ENCODE measurements around the gene BCL2L1.

BCL2L1 gene

DNA sequence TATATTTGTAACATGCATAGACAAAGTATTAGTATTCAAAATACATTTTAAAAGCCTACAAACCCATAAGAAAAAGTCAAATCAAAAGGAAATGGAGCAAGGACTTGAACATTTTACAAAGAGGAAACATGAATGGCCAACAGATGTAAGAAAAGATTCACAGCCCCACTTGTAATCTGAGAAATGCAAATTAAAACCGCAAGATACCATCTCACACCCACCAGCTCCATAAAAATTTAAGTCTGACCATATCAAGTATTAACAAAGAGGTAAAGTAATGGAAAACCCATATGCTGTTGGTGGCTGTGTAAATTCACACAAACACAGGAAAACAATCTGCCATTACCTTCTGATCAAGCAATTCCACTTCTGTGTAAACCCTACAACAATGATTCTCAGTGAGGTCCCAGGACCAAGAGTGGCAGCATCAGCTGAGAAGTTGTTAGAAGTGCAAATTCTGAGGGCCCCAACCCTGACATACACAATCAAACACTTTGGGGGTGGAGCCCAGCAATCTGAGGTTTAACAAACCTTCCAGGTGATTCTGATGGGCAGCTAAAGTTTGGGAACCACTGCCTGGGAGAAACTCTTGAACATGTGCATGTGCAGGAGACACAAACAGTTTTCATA is 30.9 kb downstream of the BCL2L1 start:
- no peak for DNase-seq

- DNase-seq, result no peak
Measured at GRCh38 chr20:31690124-31690666, 32.5 kb downstream of the BCL2L1 start.

GRCh38 chr20:31689141-31689540 is 33.5 kb downstream of the BCL2L1 start:
- DNase-seq, result no peak

GRCh38 chr20:31687777-31688176 is 34.9 kb downstream of the BCL2L1 start:
- DNase-seq, result no peak

GRCh38 chr20:31685853-31686643 is 36.6 kb downstream of the BCL2L1 start:
- DNase-seq, result no peak

- DNase-seq, result no peak
Measured at GRCh38 chr20:31684153-31685015, 38.3 kb downstream of the BCL2L1 start.

DNA sequence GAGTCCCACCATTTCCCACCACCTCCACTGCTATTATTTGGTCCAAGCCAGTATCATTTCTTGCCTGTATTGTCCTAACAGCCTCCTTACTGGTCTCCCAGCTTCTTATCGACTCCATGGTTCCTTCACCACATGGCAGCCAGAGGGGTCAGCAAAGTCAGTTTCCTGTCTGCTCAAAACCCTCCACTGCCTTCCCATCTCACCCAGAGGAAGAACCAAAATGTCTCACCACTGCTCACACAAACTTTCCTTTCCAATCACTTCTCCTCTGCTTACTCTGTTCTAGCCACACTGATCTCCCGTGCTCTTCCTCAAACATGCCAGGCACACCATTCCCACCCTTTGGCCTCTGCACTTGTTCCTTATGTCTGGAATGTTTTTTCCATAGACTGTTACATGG is 39.7 kb downstream of the BCL2L1 start:
- no peak for DNase-seq

DNA sequence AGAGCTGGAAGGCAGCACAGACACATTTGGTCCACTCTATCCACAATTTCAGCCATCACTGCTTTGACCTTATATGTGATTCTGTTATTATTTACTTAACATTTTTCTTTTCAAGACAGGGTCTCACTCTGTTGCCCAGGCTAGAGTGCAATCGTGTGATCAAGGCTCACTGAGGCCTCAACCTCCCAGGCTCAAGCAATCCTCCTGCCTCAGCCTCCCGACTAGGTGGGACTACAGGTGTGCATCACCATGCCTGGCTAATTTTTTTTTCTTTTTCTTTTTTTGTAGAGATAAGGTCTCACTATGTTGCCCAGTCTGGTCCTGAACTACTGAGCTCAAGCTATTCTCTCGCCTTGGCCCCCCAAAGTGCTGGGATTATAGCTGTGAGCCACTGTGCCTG is 40.3 kb downstream of the BCL2L1 start:
- DNase-seq, result no peak

- no peak for DNase-seq
Measured at GRCh38 chr20:31681769-31682168, 40.9 kb downstream of the BCL2L1 start.

- DNase-seq, result no peak
Measured at GRCh38 chr20:31681128-31681727, 41.4 kb downstream of the BCL2L1 start.

DNA sequence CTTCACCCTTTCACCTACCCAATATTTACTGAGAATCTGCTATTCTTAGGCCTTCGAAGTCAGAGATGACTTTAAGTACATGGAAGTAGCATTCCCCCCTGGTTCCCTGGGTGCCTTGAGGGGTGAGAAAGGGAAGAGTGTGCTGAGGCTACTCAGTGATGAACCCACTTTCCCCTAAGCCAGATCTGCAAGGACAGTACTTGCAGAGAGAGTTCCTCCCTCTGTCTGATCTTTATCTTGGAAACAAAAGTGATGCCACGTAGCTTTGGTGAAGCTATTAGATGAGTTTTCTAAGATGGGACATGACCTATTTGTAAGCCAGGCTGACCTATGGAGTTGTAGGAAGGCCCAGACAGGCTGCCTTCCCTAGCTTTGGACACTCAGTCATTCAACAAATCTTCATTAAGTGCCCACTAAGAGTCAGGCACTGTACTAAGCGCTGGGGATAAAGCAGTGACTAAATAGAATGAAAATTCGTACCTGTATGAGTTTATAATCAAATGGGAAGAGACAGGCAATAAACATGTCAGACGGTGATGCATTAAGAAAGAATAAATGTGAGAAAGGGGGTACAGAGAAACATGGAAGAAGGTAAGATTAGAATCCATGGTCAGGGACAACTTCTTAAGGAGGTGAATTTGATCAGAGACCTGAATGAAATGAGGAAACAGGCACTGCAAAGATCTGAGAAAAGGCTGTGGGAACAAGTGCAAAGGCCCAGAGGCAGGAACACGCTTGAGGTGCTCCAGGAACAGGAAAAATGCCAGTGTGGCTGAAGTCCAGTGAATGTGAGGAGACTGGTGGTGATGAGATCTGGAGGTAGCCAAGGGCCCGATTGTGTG is 42.2 kb downstream of the BCL2L1 start:
- DNase-seq, result no peak

- no peak for DNase-seq
Measured at GRCh38 chr20:31679357-31680285, 43.0 kb downstream of the BCL2L1 start.

- no peak for DNase-seq
Measured at GRCh38 chr20:31678389-31679356, 44.0 kb downstream of the BCL2L1 start.

DNA sequence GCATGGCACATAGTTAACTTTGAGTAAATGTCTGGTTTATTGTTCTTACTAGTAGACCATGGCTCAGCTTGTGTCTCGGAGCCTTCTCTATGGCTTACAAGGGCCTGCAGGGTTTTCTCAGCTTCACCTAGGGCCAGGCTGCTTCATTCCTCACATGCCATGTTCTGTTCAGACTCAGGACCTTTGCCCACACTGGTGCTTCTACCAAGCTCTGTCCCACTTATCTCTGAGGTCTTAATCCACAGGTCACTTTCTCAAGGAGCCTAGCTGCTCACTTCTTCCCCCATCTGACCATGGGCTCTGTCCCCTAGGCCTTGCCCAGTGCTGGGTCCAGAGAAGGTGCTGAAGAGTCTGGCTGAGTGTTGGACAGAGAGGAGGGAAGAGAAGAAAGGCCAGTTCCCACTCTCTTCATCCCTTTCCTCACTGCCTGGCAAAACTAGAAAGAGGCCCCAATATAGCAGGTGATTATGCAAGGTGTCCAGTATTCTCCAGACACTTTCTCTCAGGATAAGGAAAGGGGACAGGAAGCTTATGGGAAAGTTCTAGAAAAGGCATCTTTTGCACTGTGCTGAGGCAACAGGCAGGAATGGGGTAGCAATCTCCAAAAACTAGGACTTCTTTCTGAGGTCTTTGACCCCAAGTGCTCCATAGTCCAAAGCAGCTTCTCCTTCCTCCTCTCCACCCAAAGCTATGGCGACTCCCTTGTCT is 45.0 kb downstream of the BCL2L1 start:
- DNase-seq, result no peak

GRCh38 chr20:31676609-31676989 is 46.1 kb downstream of the BCL2L1 start:
- DNase-seq, result no peak

DNA sequence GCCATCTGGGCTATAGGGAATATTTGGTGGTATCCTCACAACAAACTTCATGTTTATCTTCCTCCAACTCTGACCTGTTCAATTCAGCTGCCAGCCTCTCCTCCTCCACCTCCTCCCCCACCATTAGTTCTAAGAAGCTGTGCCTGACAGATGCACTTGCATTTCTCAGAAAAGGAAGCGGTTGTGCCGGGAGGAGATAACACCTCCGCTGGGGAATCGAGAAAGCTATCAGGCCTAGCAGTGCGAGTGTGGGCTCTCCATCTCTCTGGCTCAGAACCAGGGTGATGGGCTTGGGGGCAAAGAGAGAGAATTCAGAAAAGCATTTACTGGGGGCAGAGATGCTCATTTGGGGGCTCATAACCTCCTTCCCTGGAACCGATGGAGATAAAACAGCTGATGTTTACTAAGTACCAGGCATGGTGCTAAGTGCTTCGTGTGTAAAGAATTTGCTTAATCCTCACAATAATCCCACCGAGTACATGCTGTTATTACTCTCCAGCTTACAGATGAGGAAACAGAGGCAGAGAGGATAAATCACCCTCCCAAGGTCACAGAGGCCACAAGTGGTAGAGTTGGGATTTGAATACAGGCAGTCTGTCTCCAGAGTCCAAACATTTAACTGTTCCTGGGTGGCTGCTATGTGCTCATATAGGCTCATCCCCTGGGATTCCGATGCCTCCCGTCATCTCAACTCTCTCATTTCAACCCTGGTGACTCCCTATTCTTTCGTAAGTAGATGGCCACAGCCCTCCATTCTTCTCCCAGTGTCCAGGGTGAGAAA is 46.6 kb downstream of the BCL2L1 start:
- peak; percentile 74 for DNase-seq

DNA sequence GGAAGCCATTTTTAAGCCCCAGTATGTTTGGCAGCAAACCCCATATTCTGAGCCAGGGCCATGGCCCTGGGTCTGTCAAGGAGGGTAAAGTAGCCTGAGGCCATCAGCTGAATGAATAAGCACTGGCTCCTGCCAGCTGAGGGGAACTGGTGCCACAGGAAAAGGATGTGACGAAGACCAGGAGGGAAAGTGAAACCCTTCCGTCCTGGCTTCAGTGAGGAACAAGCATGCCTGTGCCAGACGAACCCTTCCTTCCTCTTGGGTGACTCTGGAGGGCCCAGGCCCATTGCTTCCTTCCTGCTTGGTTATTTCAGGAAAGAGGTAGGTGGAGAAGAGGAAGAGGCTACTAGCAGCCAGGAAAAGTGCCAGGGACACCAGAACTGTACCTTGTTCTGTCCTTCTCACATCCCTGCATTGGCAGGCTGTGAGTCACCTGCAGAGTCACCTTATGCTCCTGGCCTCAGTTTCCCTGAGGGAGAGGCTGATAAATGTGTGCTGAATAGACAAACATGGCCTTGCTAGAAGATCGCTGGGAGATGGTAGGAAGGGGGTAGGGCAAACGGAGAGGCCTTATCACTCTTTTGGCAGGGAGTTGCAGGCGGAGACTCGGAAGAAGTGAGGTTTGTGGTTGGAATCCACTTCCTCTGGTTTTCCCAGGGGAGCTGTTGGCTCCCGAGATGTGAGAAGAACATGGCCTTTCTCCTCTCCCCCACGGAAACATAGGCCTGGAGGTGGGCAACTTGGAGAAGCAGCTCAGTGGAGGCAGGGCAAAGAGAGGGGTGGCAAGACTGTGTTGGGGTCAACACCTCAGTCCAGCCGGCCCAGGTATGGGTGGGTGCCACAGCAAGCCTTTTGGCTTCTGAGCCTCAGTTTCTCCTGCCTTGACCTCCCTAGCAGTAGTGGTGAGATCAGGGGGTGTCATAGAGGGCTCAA is 47.5 kb downstream of the BCL2L1 start:
- DNase-seq, result peak; percentile 81
